ENCODE data around the gene GRK6. TPM values are rescaled to one million over a fixed set of nuclear protein-coding genes. Genes with fewer than 3 reads are reported as not detected.

Gene GRK6
- polyA plus RNA-seq, 1 of the 3 experiments (the other 2 are of a cell fraction) = 39.5 TPM

DNA sequence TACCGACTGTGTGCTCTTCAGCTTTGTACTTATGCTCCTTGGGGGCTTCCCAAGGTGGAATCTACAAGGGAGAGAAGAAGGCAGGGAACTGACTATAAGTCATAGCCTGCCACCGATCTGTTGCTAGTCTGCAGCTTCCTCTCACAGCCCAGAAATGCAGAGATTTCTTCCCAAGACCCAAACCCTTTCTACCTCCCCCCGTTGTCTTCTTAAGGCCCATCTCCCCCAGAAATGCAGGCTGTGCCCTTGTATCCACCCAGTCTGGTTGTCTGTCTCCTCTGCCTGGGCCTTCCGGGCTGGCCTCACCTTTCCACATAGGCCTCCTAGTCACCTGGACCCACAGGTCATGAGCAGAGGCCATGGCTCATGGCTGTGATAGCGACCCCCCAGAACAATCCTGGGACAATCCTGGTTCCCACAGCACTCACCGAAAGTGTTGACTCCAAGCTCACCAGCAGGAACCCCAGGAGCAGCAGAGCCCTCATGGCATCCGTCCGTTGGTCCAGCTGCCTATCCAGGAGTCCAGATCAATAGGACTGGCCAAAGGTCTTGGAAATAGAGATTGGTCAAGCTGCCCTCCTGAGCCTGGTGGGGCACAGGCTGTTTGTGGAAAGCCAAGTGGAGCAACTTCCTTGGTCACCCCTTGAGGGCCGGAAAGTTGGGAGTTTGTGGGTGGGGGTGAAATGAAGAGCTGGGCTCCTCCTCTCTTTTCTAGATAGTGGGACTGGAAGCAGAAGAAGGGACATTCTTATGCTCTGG is 17.3 kb upstream of the GRK6 start, which contains the start of gene F12:
F12 (minus strand) TSS at position 522 of the 759 bp plus-strand sequence; CDS start at position 485, 37 bp downstream.
- no peaks in the 10 kb centered on the region for H3K27me3 ChIP-seq (ENCODE audit: insufficient read depth)
- H3K4me1 ChIP-seq (ENCODE audit: control insufficient read depth in 1 of 2, insufficient read depth in 2 of 2, low read depth in 1 of 2, low read length in 1 of 2) = peaks cover 0 to 12% of the 10 kb centered on the region in 2 experiments; a peak in 1 of 4 replicates
- ChIA-PET CTCF (interaction anchor here (0.9 to 9.7 kb wide), 6 partner anchors 12 to 92 kb away, joined by 3 to 375 read pairs (median 6); no protein-coding TSS in a partner anchor), POLR2A (interaction anchor here (0.9 kb wide), 1 partner anchor 38 kb away, joined by 3 read pairs; no protein-coding TSS in a partner anchor)
- TF ChIP-seq JUND (IDR thresholded peaks at IDR 0.05) = no peak
- TF ChIP-seq ELF1 (IDR thresholded peaks at IDR 0.05) = no peak
- TF ChIP-seq CHD2 (IDR thresholded peaks at IDR 0.05; ENCODE audit: low read length, partially characterized antibody) = no peak
- TF ChIP-seq RXRA (IDR thresholded peaks at IDR 0.05; ENCODE audit: borderline replicate concordance, low read depth) = no peak
- TF ChIP-seq MEF2A (IDR thresholded peaks at IDR 0.05; ENCODE audit: borderline replicate concordance, low read depth) = no peak
- TF ChIP-seq TAF1 (IDR thresholded peaks at IDR 0.05; ENCODE audit: borderline replicate concordance, low read depth, low read length) = no peak
- TF ChIP-seq SIN3A (IDR thresholded peaks at IDR 0.05; ENCODE audit: borderline replicate concordance, low read depth, low read length) = no peak
- no peak for TF ChIP-seq REST (IDR thresholded peaks at IDR 0.05; ENCODE audit: low read depth, low read length)
- TF ChIP-seq NFIC (IDR thresholded peaks at IDR 0.05; ENCODE audit: borderline replicate concordance) = no peak
- TF ChIP-seq FOXJ3 (CRISPR knock-in tag; IDR thresholded peaks at IDR 0.05) = no peak
- no peak for TF ChIP-seq FOXM1 (IDR thresholded peaks at IDR 0.05; ENCODE audit: low read depth)
- no peak for TF ChIP-seq RFX5 (IDR thresholded peaks at IDR 0.05; ENCODE audit: low read length)
- TF ChIP-seq USF2 (IDR thresholded peaks at IDR 0.05; ENCODE audit: borderline replicate concordance, low read depth, low read length) = no peak
- TF ChIP-seq IRF3 (IDR thresholded peaks at IDR 0.05; ENCODE audit: low read depth, low read length) = no peak
- TF ChIP-seq TEAD4 (IDR thresholded peaks at IDR 0.05; ENCODE audit: borderline replicate concordance, insufficient read depth) = no peak
- no peak for TF ChIP-seq RCOR1 (IDR thresholded peaks at IDR 0.05; ENCODE audit: low read length)
- no peak for TF ChIP-seq EZH2phosphoT487 (IDR thresholded peaks at IDR 0.05; ENCODE audit: borderline replicate concordance, low read depth)
- TF ChIP-seq, protein P1, sequence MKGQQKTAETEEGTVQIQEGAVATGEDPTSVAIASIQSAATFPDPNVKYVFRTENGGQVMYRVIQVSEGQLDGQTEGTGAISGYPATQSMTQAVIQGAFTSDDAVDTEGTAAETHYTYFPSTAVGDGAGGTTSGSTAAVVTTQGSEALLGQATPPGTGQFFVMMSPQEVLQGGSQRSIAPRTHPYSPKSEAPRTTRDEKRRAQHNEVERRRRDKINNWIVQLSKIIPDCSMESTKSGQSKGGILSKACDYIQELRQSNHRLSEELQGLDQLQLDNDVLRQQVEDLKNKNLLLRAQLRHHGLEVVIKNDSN (IDR thresholded peaks at IDR 0.05; ENCODE audit: borderline replicate concordance, low read depth) = no peak
- no peak for TF ChIP-seq GATA2 (CRISPR knock-in tag; IDR thresholded peaks at IDR 0.05)
- TF ChIP-seq, protein P2, sequence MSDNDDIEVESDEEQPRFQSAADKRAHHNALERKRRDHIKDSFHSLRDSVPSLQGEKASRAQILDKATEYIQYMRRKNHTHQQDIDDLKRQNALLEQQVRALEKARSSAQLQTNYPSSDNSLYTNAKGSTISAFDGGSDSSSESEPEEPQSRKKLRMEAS (IDR thresholded peaks at IDR 0.05; ENCODE audit: low read depth) = no peak
- H3F3A ChIP-seq (replicated peaks; ENCODE audit: insufficient read depth) = peaks cover 7% of the 10 kb centered on the region
- no peak for DNase-seq
- no peak within 1 kb of the TSS for H3K27ac ChIP-seq (ENCODE audit: low read depth in 2 of 2, low read length in 1 of 2)
- H3K9me2 ChIP-seq = no peaks in the 10 kb centered on the region
- no peaks in the 10 kb centered on the region for H3K36me3 ChIP-seq (replicated peaks in 1 of 2; ENCODE audit: control insufficient read depth in 1 of 2, insufficient read depth in 2 of 2, low read length in 1 of 2)
- H4K20me1 ChIP-seq (ENCODE audit: insufficient read depth) = no peaks in the 10 kb centered on the region
- no peaks in the 10 kb centered on the region for H3K79me2 ChIP-seq (ENCODE audit: insufficient read depth)
- no peak within 1 kb of the TSS for H3K4me3 ChIP-seq (ENCODE audit: low read depth in 2 of 2, low read length in 1 of 2)
- H3K9ac ChIP-seq = no peak within 1 kb of the TSS
- H3K4me2 ChIP-seq = no peak within 1 kb of the TSS
- H3K9me3 ChIP-seq = no peaks in the 10 kb centered on the region
- H2AFZ ChIP-seq (ENCODE audit: low read depth) = no peak within 1 kb of the TSS
- WGBS (ENCODE audit: low lambda C conversion rate) = 64% methylated on average over 6 of the region's 9 CpGs
